A549 treated with Mapracorat at 1 μM for 4 hours (cell line): Measurements from ENCODE around the gene WFDC10A. TPM values are rescaled to one million over a fixed set of nuclear protein-coding genes. Genes with fewer than 3 reads are reported as not detected.

Source experiments
- total RNA-seq: library from RNA; stranded (reverse); fragments of 200-300 nt; extraction: Qiagen RNA extraction; gene quantifications from 5 replicates; pipeline ENCODE4 v1.2.3, GENCODE V29; 2022

The WFDC10A gene
- not detected in 5 replicates for total RNA-seq

DNA sequence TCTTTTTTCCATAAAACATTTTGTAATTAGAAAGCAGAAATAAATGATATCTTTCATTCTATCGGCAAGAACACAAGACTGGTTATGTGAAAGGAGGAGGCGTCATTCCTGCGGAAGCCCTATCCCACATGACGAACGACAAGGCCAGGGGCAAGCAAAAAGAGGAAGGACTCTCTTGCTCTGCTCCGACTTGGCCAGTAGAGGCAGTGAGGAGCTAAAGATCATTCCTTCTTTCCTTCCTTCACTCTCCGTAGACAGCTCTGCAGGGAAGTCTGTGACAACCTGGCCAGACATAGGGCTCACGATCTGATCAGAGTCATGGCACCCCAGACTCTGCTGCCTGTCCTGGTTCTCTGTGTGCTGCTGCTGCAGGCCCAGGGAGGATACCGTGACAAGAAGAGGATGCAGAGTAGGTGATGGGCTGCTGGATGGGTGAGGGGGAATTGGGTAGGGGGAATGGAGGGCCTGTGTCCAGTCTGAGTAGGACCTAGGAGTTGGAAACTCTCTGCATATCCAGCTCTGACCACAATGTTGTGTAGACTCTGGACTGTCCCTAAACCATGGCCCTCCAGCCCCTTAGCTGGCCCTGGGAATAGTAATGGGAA, at the start of gene WFDC10A:
TSS of gene WFDC10A (plus strand) at position 244 of the 605 bp plus-strand sequence. CDS start at position 319, 75 bp downstream.

DNA sequence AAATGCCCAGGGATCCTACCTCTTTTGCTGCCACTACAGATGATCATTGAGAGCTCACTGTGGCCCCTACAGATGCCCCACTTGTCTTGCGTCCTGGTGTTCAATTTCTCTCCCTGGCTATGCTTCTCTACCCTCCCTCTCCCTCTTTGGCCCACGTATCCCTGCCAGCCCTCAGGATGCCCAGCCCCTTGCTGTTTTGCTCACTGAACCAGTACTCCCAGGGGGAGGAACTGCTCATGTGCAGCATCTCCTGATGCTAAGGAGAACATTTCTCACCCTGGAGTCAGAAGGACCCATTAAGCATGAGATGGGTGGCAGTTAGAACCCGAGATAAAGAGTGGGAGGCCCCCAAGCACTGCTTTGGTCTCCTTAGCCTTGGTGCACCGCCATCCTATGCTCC, 1.6 kb downstream of the WFDC10A start, which contains the start of gene WFDC9:
TSS of gene WFDC9 (minus strand) at position 101 of the 400 bp plus-strand sequence. CDS start 21,103 bp downstream, outside the sequence.

DNA sequence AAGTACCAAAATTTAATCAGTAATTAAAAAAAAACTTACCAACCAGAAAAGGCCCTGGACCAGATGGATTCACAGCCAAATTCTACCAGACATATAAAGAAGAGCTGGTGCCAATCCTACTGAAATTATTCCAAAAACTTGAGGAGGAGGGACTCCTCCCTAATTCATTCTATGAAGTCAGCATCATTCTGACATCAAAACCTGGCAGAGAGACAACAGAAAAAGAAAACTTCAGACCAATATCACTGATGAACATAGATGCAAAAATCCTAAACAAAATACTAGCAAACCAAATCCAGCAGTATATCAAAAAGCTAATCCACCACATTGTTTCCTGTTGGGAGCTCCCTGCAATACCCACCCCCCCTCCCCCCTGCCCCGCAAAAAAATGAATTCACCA, 40.6 kb downstream of the WFDC10A start, which contains the start of gene WFDC11:
TSS of gene WFDC11 (minus strand) at position 101 of the 400 bp plus-strand sequence. CDS start 19,639 bp downstream, outside the sequence.

Other genes starting within 250 kb of the WFDC10A start
- 26.1 to 30.6 TPM (median 27.3 TPM) in 5 replicates for gene DBNDD2, start 221.4 kb upstream of the WFDC10A start, total RNA-seq
- gene PIGT, start 213.6 kb upstream of the WFDC10A start, total RNA-seq = 94.5 to 103 TPM (median 96.9 TPM) in 5 replicates
- gene WFDC2, start 160.0 kb upstream of the WFDC10A start, total RNA-seq = not detected in 5 replicates
- gene SPINT3, start 114.1 kb upstream of the WFDC10A start, total RNA-seq = not detected in 5 replicates
- gene WFDC6, start 90.3 kb upstream of the WFDC10A start, total RNA-seq = not detected in 5 replicates
- not detected in 5 replicates for gene EPPIN, start 82.3 kb upstream of the WFDC10A start, total RNA-seq
- gene WFDC8, start 50.5 kb upstream of the WFDC10A start, total RNA-seq = not detected in 5 replicates
- gene WFDC9, start 1.5 kb downstream of the WFDC10A start, total RNA-seq = not detected in 5 replicates
- gene WFDC11, start 40.5 kb downstream of the WFDC10A start, total RNA-seq = not detected in 5 replicates
- not detected in 5 replicates for gene WFDC13, start 72.3 kb downstream of the WFDC10A start, total RNA-seq
- not detected in 5 replicates for gene WFDC10B, start 75.3 kb downstream of the WFDC10A start, total RNA-seq
- not detected in 5 replicates for gene SPINT4, start 92.6 kb downstream of the WFDC10A start, total RNA-seq
- gene WFDC3, start 162.1 kb downstream of the WFDC10A start, total RNA-seq = 0.44 TPM in 1 of 5 replicates, not detected in the others
- gene DNTTIP1, start 162.2 kb downstream of the WFDC10A start, total RNA-seq = 32.1 to 37.5 TPM (median 35.7 TPM) in 5 replicates
- gene UBE2C, start 182.9 kb downstream of the WFDC10A start, total RNA-seq = 215 to 248 TPM (median 240 TPM) in 5 replicates
- gene TNNC2, start 197.6 kb downstream of the WFDC10A start, total RNA-seq = 0.28 TPM in 1 of 5 replicates, not detected in the others
- gene SNX21, start 204.1 kb downstream of the WFDC10A start, total RNA-seq = 7.8 to 11.6 TPM (median 10.7 TPM) in 5 replicates
- gene ACOT8, start 227.7 kb downstream of the WFDC10A start, total RNA-seq = 14.5 to 20.5 TPM (median 19.7 TPM) in 5 replicates
- 1.3 to 1.9 TPM (median 1.7 TPM) in 5 replicates for gene ZSWIM3, start 227.9 kb downstream of the WFDC10A start, total RNA-seq